Astrocyte of the hippocampus (primary cell): ENCODE measurements around the gene DEPDC5.

ENCODE experiments used
- DNase-seq: peaks from one replicate; pipeline ENCODE4 v3.0.0; 2011; ENCODE audit warnings: low read depth, low spot score

DEPDC5 gene

GRCh38 chr22:31925056-31925455 is 171.2 kb downstream of the DEPDC5 start:
- DNase-seq: no peak

- no peak for DNase-seq
Observed at GRCh38 chr22:31926024-31926423, 172.2 kb downstream of the DEPDC5 start.

GRCh38 chr22:31926969-31927368 is 173.2 kb downstream of the DEPDC5 start:
- DNase-seq: peak; percentile 45

GRCh38 chr22:31927562-31927961 is 173.7 kb downstream of the DEPDC5 start:
- no peak for DNase-seq

- DNase-seq: no peak
Observed at GRCh38 chr22:31929167-31929930, 175.5 kb downstream of the DEPDC5 start.

GRCh38 chr22:31932863-31933262 is 179.0 kb downstream of the DEPDC5 start:
- DNase-seq: no peak

- no peak for DNase-seq
Observed at GRCh38 chr22:31933406-31933805, 179.6 kb downstream of the DEPDC5 start.

- DNase-seq: no peak
Observed at GRCh38 chr22:31933816-31934482, 180.1 kb downstream of the DEPDC5 start.

- no peak for DNase-seq
Observed at GRCh38 chr22:31935961-31936635, 182.3 kb downstream of the DEPDC5 start.

GRCh38 chr22:31937341-31937740 is 183.5 kb downstream of the DEPDC5 start:
- no peak for DNase-seq

GRCh38 chr22:31938296-31938695 is 184.5 kb downstream of the DEPDC5 start:
- DNase-seq: no peak

GRCh38 chr22:31940506-31940905 is 186.7 kb downstream of the DEPDC5 start:
- DNase-seq: no peak

- DNase-seq: no peak
Observed at GRCh38 chr22:31942091-31942490, 188.3 kb downstream of the DEPDC5 start.

GRCh38 chr22:31943206-31943977 is 189.6 kb downstream of the DEPDC5 start:
- DNase-seq: no peak

GRCh38 chr22:31943978-31944699 is 190.3 kb downstream of the DEPDC5 start, which contains the start of gene YWHAH:
TSS of gene YWHAH (plus strand) at chr22:31944535. CDS start at chr22:31944734, 199 bp downstream.
- peak; percentile 98 for DNase-seq

GRCh38 chr22:31944700-31945442 is 191.1 kb downstream of the DEPDC5 start:
- no peak for DNase-seq

- DNase-seq: no peak
Observed at GRCh38 chr22:31945443-31945855, 191.6 kb downstream of the DEPDC5 start.

- peak; percentile 53 for DNase-seq
Observed at GRCh38 chr22:31945971-31946680, 192.3 kb downstream of the DEPDC5 start.

- peak; percentile 44 for DNase-seq
Observed at GRCh38 chr22:31947296-31947695, 193.5 kb downstream of the DEPDC5 start.

- DNase-seq: no peak
Observed at GRCh38 chr22:31948002-31948401, 194.2 kb downstream of the DEPDC5 start.
